HG03135 (cell line): ENCODE data around the gene USP27X.

Source experiments
- ATAC-seq: cut with Tn5 transposase; IDR thresholded peaks from one replicate; pipeline ENCODE4 v1.9.1; 2021; ENCODE audit warnings: mild to moderate bottlenecking, moderate library complexity; ENCODE audit not compliant: unreplicated experiment

USP27X gene

GRCh38 chrX:49878834-49879655, at the start of gene USP27X:
Gene USP27X (plus strand): TSS chrX:49879484. CDS start chrX:49880308, 824 bp downstream.
- peak; percentile 84 for ATAC-seq

DNA sequence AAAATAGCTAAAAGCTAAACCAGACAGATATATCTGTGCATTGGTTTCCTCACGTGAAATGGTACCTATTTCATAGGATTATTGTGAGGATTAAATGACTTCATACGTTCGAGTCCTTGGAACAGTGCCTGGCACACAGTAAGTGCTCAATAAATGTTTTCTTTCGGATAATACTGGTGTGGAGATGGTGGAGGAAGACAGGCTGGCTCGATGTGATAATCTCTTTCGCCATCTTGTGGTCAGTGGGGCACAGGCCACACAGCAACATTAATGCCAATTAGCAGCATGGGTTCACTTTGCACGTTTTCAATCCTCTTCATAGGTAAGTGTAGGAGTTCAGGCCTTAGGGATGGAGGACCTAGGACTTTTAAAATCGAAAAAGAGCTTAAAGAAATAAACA, 40.9 kb upstream of the USP27X start:
- no peak for ATAC-seq

- no peak for ATAC-seq
Measured at GRCh38 chrX:49840679-49841078, 38.6 kb upstream of the USP27X start.

DNA sequence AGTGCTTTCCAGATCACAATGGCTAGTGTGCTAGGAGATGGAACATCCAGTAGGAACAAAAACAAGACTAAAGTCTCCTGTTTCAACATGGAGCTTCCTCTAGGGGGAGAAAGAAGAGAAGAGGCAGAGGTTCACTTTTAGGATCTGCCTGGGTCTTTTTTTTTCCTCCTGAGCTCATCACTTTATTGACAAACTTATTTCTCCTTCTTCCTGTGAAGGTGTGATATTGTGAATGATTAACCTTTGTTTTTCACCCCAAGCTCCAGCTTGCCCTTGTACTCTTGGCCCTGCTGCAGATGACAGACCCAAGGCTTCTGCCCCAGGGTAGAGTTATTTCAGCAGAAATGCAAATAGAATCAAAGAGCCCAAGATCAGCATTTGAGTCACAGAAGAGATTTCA, 36.7 kb upstream of the USP27X start:
- no peak for ATAC-seq

- no peak for ATAC-seq
Measured at GRCh38 chrX:49844611-49845010, 34.7 kb upstream of the USP27X start.

DNA sequence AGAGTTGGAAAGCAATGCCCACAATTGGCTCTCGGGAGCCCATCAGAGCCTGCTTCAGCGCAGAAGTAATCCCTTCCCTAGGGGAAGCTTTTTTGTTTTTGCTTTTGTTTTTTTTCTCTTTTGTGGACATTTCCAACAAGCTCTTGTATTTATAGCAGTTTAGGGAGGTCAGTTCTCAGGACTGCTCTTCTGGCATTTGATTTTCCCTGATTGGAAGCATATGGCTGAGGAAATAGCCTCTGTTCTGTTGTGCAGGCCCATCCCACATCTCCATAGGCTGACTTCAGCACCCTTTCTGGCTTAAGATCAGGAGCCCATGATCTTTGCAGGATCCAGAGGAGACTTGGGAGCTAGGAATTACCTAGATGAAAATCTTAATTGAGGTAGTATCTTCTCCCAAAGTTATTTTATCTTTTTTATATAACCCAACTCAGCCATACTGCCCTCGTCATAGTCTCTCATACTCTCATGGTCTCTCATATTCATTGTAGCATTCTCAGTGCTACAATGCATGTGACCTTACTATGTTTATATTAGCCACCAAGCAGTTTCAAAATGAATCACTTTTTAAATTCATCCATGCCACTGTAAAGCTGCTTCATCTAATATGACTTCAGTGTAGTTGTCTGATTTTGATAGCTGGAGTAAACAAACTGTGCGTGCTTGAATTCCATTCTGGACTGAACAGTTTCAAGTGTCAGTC, 33.4 kb upstream of the USP27X start:
- no peak for ATAC-seq

- ATAC-seq, result no peak
Measured at GRCh38 chrX:49846522-49846921, 32.8 kb upstream of the USP27X start.

- no peak for ATAC-seq
Measured at GRCh38 chrX:49848275-49848674, 31.0 kb upstream of the USP27X start.

DNA sequence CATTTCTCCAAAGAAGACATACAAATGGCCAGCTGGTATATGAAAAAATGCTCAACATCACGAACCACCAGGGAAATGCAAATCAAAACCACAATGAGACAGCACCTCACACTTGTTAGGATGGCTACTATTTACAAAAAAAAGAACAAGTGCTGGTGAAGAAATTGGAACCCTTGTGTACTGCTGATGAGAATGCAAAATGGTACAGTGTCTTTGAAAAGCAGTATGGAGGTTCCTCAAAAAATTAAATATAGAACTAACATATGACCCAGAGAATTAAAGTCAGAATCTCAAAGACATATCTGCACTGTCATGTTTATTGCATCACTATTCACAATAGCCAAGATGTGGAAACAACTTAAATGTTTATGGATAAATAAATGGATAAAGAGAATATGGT, 29.3 kb upstream of the USP27X start:
- no peak for ATAC-seq

DNA sequence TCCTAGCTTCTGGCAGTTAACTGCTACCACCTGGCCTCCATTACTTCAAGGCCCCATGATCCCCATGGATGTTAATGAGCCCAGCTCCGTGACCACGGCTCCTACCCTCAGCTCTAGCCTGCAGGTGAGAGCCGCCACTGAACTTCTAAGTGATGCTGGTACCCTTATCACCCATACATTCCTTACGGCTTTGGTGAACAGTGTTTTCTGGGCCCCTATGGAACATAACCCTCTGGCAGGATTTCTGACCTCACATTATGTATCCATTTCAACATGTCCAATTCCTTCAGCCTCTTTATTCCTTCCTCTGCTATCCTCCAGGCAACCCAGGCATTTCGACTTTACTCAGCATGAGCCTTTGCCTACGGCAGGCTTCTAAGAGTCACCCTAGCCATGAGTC, 25.6 kb upstream of the USP27X start:
- no peak for ATAC-seq

- ATAC-seq, result no peak
Measured at GRCh38 chrX:49856819-49857218, 22.5 kb upstream of the USP27X start.

GRCh38 chrX:49858341-49858740, 20.9 kb upstream of the USP27X start:
- no peak for ATAC-seq

GRCh38 chrX:49859491-49859890, 19.8 kb upstream of the USP27X start:
- ATAC-seq, result no peak

GRCh38 chrX:49860867-49861535, 18.3 kb upstream of the USP27X start:
- no peak for ATAC-seq

DNA sequence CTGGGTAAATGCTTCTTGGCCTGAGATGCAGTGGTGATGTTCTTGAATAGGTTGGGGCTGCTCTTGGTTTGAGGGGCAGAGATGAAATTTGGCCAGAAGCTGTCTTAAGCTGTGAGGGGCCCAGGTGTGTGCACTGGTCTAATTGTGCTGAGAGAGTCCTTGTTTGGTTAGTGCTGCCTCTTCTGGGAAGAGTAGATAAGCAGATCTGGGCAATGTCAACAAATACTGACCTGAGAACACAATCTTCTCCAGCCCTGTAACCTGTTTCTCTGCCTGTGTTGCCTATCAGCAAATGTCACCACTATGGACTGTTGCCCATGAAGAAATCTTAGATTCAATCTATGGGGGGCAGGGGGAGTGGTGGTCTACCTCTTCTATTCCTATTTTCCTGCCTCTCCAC, 17.2 kb upstream of the USP27X start:
- no peak for ATAC-seq

GRCh38 chrX:49868739-49869138, 10.5 kb upstream of the USP27X start:
- no peak for ATAC-seq

GRCh38 chrX:49876750-49877149, 2.5 kb upstream of the USP27X start:
- ATAC-seq, result no peak

GRCh38 chrX:49877397-49878101, 1.7 kb upstream of the USP27X start:
- ATAC-seq, result no peak

DNA sequence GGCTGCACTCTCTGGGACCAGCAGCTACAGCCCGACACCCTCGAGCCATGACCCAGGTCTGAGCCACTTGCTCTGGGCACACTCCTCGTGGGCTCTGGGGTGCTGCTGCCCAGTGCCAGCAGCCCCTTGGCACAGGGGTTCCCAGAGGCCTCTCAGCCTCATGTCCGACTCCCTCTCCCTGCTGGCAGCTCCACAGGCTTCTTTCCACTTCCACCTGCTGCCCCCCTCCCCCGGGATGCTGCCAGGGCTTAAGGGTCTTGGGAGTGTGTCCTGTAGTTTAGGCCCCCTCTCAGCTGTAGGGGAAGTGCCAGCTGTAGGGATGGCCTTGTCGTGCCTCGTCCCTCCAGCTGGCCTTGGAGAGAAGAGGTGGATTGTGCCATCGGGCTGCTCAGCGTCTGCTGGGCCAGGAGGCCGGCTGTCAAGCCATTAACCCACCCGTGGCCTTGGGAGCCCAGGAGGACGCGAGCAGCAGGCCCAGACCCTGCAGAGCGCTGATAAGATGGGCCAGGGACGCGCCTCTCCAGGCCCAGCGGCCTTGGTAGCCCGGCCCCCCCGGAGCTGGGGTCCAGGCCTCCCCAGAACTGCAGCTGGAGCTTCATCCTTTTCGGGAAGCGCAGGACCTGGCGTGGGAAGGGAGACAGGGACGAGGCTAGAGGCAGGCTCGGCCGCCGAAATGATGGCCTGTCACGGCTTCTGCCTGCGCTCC, 1.0 kb upstream of the USP27X start:
- no peak for ATAC-seq

DNA sequence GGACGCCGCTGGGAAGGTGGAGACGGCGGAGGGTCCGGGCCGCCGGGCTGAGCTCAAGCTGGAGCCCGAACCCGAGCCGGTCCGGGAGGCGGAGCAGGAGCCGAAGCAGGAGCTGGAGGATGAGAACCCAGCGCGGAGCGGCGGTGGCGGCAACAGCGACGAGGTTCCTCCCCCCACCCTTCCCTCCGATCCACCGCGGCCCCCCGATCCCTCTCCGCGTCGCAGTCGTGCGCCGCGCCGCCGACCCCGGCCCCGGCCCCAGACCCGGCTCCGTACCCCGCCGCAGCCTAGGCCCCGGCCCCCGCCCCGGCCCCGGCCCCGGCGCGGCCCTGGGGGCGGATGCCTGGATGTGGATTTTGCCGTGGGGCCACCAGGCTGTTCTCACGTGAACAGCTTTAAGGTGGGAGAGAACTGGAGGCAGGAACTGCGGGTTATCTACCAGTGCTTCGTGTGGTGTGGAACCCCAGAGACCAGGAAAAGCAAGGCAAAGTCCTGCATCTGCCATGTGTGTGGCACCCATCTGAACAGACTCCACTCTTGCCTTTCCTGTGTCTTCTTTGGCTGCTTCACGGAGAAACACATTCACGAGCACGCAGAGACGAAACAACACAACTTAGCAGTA, 483 bp downstream of the USP27X start:
- ATAC-seq, result peak; percentile 12
